ENCODE measurements around the gene TPRG1L. TPM values are rescaled to one million over a fixed set of nuclear protein-coding genes. Genes with fewer than 3 reads are reported as not detected.

The TPRG1L gene
- total RNA-seq, 4 donors from 2014 or later: 33.9 to 45.1 (median 40.0) TPM

DNA sequence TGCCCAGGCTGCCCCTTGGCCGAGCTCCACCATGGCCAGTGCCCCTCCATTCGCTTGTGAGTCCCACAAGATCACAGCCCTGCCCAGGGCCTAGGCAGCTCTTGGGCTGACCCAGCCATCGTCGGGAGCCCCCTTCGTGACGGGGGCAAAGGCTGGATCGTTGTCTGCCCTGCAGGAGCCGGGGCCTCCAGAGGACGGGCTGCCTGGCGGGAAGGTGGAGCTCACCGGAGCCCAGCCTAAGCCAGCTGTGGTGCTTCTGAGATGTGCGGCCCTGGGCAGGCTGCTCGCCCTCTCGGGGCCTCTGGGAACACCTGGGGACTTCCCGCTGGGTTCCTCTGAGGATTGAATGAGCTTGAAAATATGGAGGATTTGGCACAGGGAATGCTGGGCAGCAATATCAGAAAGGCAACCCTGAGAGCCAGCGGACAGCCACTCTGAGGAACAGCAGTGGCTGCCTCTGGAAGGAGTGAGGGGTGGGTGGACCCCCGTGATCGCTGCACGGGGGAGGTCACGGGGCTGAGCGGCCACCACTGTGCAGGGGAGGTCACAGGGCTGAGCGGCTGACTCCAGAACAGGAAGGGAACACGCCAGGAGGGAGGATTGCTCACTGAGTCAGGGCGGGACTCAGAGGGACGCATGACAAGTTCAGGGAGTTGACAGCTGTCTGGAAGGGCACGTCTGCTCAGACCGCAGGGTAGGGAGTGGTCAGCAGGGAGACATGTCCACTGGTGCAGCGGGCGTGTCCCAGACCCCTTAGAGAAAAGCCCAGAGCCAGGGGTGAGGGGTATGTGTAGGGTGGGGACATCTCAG is 46.8 kb downstream of the TPRG1L start:
- no peaks in the 10 kb centered on the region for H3K27me3 ChIP-seq
- no peak for DNase-seq
- intact Hi-C loops (cut with DNase I): no loop called here

GRCh38 chr1:3672231-3672970 is 47.6 kb downstream of the TPRG1L start:
- no peak for DNase-seq
- no peaks in the 10 kb centered on the region for H3K9me3 ChIP-seq
- no peaks in the 10 kb centered on the region for H3K36me3 ChIP-seq
- H3K27ac ChIP-seq: no peak overlapping the region
- no peak overlapping the region for H3K4me3 ChIP-seq (replicated peaks in 1 of 3)
- peaks cover 4 to 16% of the 10 kb centered on the region in 2 donors for H3K4me1 ChIP-seq
- H3K27me3 ChIP-seq: no peaks in the 10 kb centered on the region
- intact Hi-C loops (cut with DNase I): no loop called here
- TF ChIP-seq POLR2A (IDR thresholded peaks at IDR 0.05): no peak
- TF ChIP-seq, protein P1, sequence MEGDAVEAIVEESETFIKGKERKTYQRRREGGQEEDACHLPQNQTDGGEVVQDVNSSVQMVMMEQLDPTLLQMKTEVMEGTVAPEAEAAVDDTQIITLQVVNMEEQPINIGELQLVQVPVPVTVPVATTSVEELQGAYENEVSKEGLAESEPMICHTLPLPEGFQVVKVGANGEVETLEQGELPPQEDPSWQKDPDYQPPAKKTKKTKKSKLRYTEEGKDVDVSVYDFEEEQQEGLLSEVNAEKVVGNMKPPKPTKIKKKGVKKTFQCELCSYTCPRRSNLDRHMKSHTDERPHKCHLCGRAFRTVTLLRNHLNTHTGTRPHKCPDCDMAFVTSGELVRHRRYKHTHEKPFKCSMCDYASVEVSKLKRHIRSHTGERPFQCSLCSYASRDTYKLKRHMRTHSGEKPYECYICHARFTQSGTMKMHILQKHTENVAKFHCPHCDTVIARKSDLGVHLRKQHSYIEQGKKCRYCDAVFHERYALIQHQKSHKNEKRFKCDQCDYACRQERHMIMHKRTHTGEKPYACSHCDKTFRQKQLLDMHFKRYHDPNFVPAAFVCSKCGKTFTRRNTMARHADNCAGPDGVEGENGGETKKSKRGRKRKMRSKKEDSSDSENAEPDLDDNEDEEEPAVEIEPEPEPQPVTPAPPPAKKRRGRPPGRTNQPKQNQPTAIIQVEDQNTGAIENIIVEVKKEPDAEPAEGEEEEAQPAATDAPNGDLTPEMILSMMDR (IDR thresholded peaks at IDR 0.05): no peak
- WGBS, 2 donors: 85 to 88% methylated on average over 21 of the region's 21 CpGs

More for the DNA sequence above, 46.8 kb downstream of the TPRG1L start:
- no peak overlapping the region for H3K27ac ChIP-seq
- peaks cover 4 to 16% of the 10 kb centered on the region in 2 donors for H3K4me1 ChIP-seq
- H3K36me3 ChIP-seq: no peaks in the 10 kb centered on the region
- TF ChIP-seq, protein P1 (IDR thresholded peaks at IDR 0.05): no peak
- no peak for TF ChIP-seq POLR2A (IDR thresholded peaks at IDR 0.05)
- no peaks in the 10 kb centered on the region for H3K9me3 ChIP-seq
- 67 to 76% methylated on average over 18 to 28 of the region's 29 CpGs for WGBS, 2 donors
- no peak overlapping the region for H3K4me3 ChIP-seq (replicated peaks in 1 of 3)

DNA sequence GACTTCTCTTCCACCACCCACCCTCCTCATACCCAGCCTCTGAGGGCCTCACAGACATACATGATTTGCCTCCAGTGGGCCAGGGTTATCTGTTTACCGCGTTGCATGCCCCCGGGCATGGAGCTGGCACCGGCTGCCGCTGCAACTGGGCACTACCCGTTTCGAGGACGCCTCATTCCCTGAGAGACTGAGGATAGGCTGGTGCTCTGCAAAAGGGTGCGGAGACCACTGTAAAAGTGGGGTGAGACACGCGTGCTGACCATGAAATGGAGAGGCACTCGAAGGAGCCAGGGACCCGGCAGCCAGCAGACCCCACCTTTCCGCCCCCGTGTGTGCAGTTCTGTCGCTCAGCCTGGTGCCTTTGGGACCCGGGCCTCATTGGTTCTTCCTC is 48.2 kb downstream of the TPRG1L start:
- TF ChIP-seq, protein P1 (IDR thresholded peaks at IDR 0.05): no peak
- no peak for TF ChIP-seq POLR2A (IDR thresholded peaks at IDR 0.05)
- DNase-seq: no peak
- intact Hi-C loops (cut with DNase I): no loop called here
- no peak overlapping the region for H3K4me3 ChIP-seq (replicated peaks in 1 of 3)
- H3K27ac ChIP-seq: no peak overlapping the region
- H3K36me3 ChIP-seq: no peaks in the 10 kb centered on the region
- H3K4me1 ChIP-seq: peaks cover 4 to 16% of the 10 kb centered on the region in 2 donors
- H3K27me3 ChIP-seq: no peaks in the 10 kb centered on the region
- no peaks in the 10 kb centered on the region for H3K9me3 ChIP-seq
- 90% methylated on average over 14 to 16 of the region's 17 CpGs for whole genome bisulfite sequencing, 2 donors

GRCh38 chr1:3673381-3674099 is 48.7 kb downstream of the TPRG1L start:
- no peak for TF ChIP-seq POLR2A (IDR thresholded peaks at IDR 0.05)
- TF ChIP-seq, protein P1 (IDR thresholded peaks at IDR 0.05): no peak
- H3K4me3 ChIP-seq (replicated peaks in 1 of 3): no peak overlapping the region
- peaks cover 4 to 14% of the 10 kb centered on the region in 2 donors for H3K4me1 ChIP-seq
- H3K9me3 ChIP-seq: no peaks in the 10 kb centered on the region
- 92 to 94% methylated on average over 16 to 25 of the region's 25 CpGs for WGBS, 2 donors
- intact Hi-C loops (cut with DNase I): no loop called here
- H3K27ac ChIP-seq: no peak overlapping the region
- no peaks in the 10 kb centered on the region for H3K27me3 ChIP-seq
- no peak for DNase-seq
- H3K36me3 ChIP-seq: no peaks in the 10 kb centered on the region
